CD14-positive monocyte (primary cell): ENCODE results near the gene TOGARAM2. TPM values are rescaled to one million over a fixed set of nuclear protein-coding genes. Genes with fewer than 3 reads are reported as not detected.

ENCODE experiments used
- DNase-seq, 3 donors: peaks; one replicate each; pipeline ENCODE4 v3.0.0-alpha.2; 2011 to 2022
- H2AFZ ChIP-seq: 2 replicates; pipeline ENCODE4 v1.6.0; 2012; ENCODE audit warnings: mild to moderate bottlenecking, low read depth, low read length, inconsistent platforms; ENCODE audit not compliant: insufficient read depth, poor library complexity, severe bottlenecking
- H3K27ac ChIP-seq, 2 donors: 1 replicate in 1 of 2; 2 replicates in 1 of 2; pipeline ENCODE4 v1.5.1; 2012 to 2013; ENCODE audit warnings: low read length in 2 of 2, control low read depth in 1 of 2, inconsistent platforms in 1 of 2, low read depth in 1 of 2, mild to moderate bottlenecking in 1 of 2
- H3K27me3 ChIP-seq, 2 donors: one replicate each; pipeline versions ENCODE4 v1.6.0 to v1.6.1; 2011 to 2013; ENCODE audit warnings: low read length in 2 of 2; ENCODE audit not compliant: control insufficient read depth in 2 of 2, insufficient read depth in 2 of 2
- H3K36me3 ChIP-seq, 2 donors: replicated peaks in 1 of 2; 1 replicate in 1 of 2; 2 replicates in 1 of 2; pipeline versions ENCODE4 v1.5.1 to v1.6.1; 2012 to 2013; ENCODE audit warnings: low read length in 2 of 2, control low read depth in 1 of 2, inconsistent platforms in 1 of 2, mild to moderate bottlenecking in 1 of 2; ENCODE audit not compliant: insufficient read depth in 2 of 2, control insufficient read depth in 1 of 2
- H3K4me1 ChIP-seq, 2 donors: 1 replicate in 1 of 2; 2 replicates in 1 of 2; pipeline versions ENCODE4 v1.5.1 to v1.6.1; 2012 to 2013; ENCODE audit warnings: low read length in 2 of 2, control low read depth in 1 of 2, inconsistent platforms in 1 of 2, mild to moderate bottlenecking in 1 of 2, moderate library complexity in 1 of 2; ENCODE audit not compliant: insufficient read depth in 2 of 2, control insufficient read depth in 1 of 2
- H3K4me2 ChIP-seq: replicated peaks from 2 replicates; pipeline ENCODE3; 2012; ENCODE audit warnings: low read length, moderate library complexity, mild to moderate bottlenecking; ENCODE audit not compliant: poor library complexity, severe bottlenecking; ENCODE audit errors: extremely low read depth
- H3K4me3 ChIP-seq, 3 experiments: fragments of 200-600 bp in 1 of 3; sonication (generic) in 1 of 3; replicated peaks in 1 of 3; 1 replicate in 2 of 3; 2 replicates in 1 of 3; pipeline ENCODE4 v1.5.1; 2011 to 2013; ENCODE audit warnings: low read length in 3 of 3, mild to moderate bottlenecking in 3 of 3, control low read depth in 2 of 3, low read depth in 2 of 3, inconsistent platforms in 1 of 3, moderate library complexity in 1 of 3
- H3K79me2 ChIP-seq: 2 replicates; pipeline ENCODE4 v1.6.0; 2012; ENCODE audit warnings: mild to moderate bottlenecking, control low read depth, inconsistent platforms, low read length, moderate library complexity; ENCODE audit not compliant: insufficient read depth
- H3K9ac ChIP-seq: 2 replicates; pipeline ENCODE4 v1.6.0; 2017; ENCODE audit warnings: low read length, mild to moderate bottlenecking; ENCODE audit not compliant: insufficient read depth, poor library complexity, severe bottlenecking
- H3K9me3 ChIP-seq, 2 donors: replicated peaks in 1 of 2; 1 replicate in 1 of 2; 2 replicates in 1 of 2; pipeline versions ENCODE4 v1.5.1 to v1.6.1; 2012 to 2013; ENCODE audit warnings: low read length in 2 of 2, control low read depth in 1 of 2; ENCODE audit not compliant: control insufficient read depth in 1 of 2, insufficient read depth in 1 of 2
- H4K20me1 ChIP-seq: 2 replicates; pipeline ENCODE4 v1.6.0; 2012; ENCODE audit warnings: mild to moderate bottlenecking, low read length, control low read depth, moderate library complexity; ENCODE audit not compliant: insufficient read depth
- H3K27ac Mint-ChIP-seq, 7 donors: one replicate each; pipeline ENCODE4 v1.8.0; 2020; ENCODE audit warnings: mild to moderate bottlenecking in 7 of 7, mixed read lengths in 7 of 7, moderate library complexity in 6 of 7, inconsistent platforms in 2 of 7
- H3K27me3 Mint-ChIP-seq, 3 donors: one replicate each; pipeline ENCODE4 v1.8.0; 2021 to 2022; ENCODE audit warnings: low read depth in 3 of 3, mild to moderate bottlenecking in 3 of 3, mixed read lengths in 3 of 3, moderate library complexity in 3 of 3, inconsistent platforms in 1 of 3
- H3K36me3 Mint-ChIP-seq, 2 donors: one replicate each; pipeline ENCODE4 v1.8.0; 2020; ENCODE audit warnings: mixed read lengths in 2 of 2, inconsistent platforms in 1 of 2, mild to moderate bottlenecking in 1 of 2
- H3K4me1 Mint-ChIP-seq: one replicate; pipeline ENCODE4 v1.8.0; 2020; ENCODE audit warnings: mild to moderate bottlenecking, mixed read lengths
- H3K4me3 Mint-ChIP-seq, 2 donors: one replicate each; pipeline ENCODE4 v1.8.0; 2020; ENCODE audit warnings: mild to moderate bottlenecking in 2 of 2, mixed read lengths in 2 of 2, moderate library complexity in 1 of 2
- H3K9me3 Mint-ChIP-seq, 7 donors: one replicate each; pipeline ENCODE4 v1.8.0; 2020 to 2022; ENCODE audit warnings: mixed read lengths in 7 of 7, mild to moderate bottlenecking in 6 of 7, moderate library complexity in 6 of 7, inconsistent platforms in 2 of 7
- WGBS: methylation state at CpG from one replicate; pipeline ENCODE4 v1.1.5; 2013; ENCODE audit warnings: missing lambda C conversion rate; ENCODE audit not compliant: insufficient coverage; 5-methylcytosine and 5-hydroxymethylcytosine counted together
- intact Hi-C, 2 donors: fragments of 100-400 bp; cut with micrococcal nuclease; formaldehyde crosslinking; loops; one replicate each; pipeline versions ENCODE4 v1.15.0 to v1.15.1; 2023
- polyA plus RNA-seq, 3 donors: library from polyadenylated mRNA; depleted of rRNA in 1 of 3; unstranded in 2 of 3; stranded (reverse) in 1 of 3; fragments of 300-500 nt in 2 of 3; fragments of >200 nt in 1 of 3; fragmentation: Illumina TruSeq in 2 of 3; gene quantifications; 1 replicate in 2 of 3; 2 replicates in 1 of 3; pipeline ENCODE4 v1.2.3, GENCODE V29; 2012 to 2021
- TF ChIP-seq, protein P1 (sequence below): fragments of 200-600 bp; IDR thresholded peaks from one replicate; pipeline ENCODE4 v1.8.0; 2022; ENCODE audit warnings: antibody characterized with exemption, mild to moderate bottlenecking

TOGARAM2 gene
- polyA plus RNA-seq, 3 donors: 0.23 to 5.5 TPM; not detected in 1

DNA sequence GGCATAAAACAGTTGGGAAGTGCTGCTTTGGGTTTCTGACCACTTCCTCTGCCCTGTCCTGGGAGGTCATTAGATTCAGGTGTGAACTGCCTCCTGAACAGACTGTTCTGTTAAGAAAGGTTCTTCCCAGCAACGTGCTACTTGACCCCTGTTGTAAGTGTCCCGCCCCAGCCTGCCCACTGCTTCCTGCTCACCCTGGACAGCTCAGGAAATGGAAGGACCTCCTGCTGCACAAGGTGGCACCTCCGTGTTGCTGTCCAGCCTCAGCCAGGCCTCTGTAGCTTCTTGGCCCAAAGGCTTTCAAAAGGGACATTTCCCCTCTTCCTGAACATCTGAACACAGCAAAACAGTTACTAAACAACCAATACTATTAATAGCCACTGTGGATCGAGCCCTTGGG is 5.3 kb downstream of the TOGARAM2 start:
- peaks cover 0 to 7% (median 2%) of the 10 kb centered on the region in 3 donors for H3K27me3 Mint-ChIP-seq
- TF ChIP-seq, protein P1, sequence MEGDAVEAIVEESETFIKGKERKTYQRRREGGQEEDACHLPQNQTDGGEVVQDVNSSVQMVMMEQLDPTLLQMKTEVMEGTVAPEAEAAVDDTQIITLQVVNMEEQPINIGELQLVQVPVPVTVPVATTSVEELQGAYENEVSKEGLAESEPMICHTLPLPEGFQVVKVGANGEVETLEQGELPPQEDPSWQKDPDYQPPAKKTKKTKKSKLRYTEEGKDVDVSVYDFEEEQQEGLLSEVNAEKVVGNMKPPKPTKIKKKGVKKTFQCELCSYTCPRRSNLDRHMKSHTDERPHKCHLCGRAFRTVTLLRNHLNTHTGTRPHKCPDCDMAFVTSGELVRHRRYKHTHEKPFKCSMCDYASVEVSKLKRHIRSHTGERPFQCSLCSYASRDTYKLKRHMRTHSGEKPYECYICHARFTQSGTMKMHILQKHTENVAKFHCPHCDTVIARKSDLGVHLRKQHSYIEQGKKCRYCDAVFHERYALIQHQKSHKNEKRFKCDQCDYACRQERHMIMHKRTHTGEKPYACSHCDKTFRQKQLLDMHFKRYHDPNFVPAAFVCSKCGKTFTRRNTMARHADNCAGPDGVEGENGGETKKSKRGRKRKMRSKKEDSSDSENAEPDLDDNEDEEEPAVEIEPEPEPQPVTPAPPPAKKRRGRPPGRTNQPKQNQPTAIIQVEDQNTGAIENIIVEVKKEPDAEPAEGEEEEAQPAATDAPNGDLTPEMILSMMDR: no peak
- Histone ChIP-seq H3K9me3 (no peaks in the 10 kb centered on the region), H3K79me2 (no peaks in the 10 kb centered on the region), H3K9ac (no peak overlapping the region), H3K4me3 (no peak overlapping the region), H3K27ac (no peak overlapping the region), H3K36me3 (no peaks in the 10 kb centered on the region), H3K4me2 (no peak overlapping the region), H3K4me1 (no peaks in the 10 kb centered on the region), H3K27me3 (no peaks in the 10 kb centered on the region), H2AFZ (no peak overlapping the region), H4K20me1 (no peaks in the 10 kb centered on the region)
- H3K4me1 Mint-ChIP-seq: peaks cover 5% of the 10 kb centered on the region
- 31% methylated on average over 3 of the region's 4 CpGs for WGBS
- DNase-seq: no peak
- intact Hi-C loops: loop anchor here in 1 of 2 donors (10.0 kb wide), 1 partner anchor 48 kb away; no protein-coding TSS in a partner anchor
- no peak overlapping the region for H3K27ac Mint-ChIP-seq
- H3K4me3 Mint-ChIP-seq: no peak overlapping the region
- H3K36me3 Mint-ChIP-seq: no peaks in the 10 kb centered on the region
- H3K9me3 Mint-ChIP-seq: peaks cover 0 to 3% (median 0%) of the 10 kb centered on the region in 7 donors

DNA sequence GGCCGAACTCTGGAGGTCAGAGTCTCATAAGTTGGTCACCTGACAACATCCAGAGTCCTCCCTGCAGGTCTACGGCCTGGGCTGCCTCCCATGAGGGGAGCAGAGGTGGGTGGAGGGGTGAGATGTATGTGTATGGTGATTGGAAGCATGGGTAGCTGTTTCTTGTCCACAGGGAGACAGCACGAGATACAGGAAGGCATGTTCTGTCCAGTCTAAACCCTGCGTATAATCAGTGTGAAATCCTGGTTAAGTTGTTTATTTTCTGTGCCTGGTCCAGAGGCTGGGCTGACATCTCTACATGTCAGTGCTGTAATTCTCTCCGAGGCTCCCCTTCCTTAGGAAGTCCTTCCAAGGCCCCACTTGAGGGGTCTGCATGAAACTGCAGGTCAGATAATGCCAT is 8.9 kb downstream of the TOGARAM2 start:
- no peaks in the 10 kb centered on the region for H3K79me2 ChIP-seq
- Mint-ChIP-seq H3K36me3 (no peaks in the 10 kb centered on the region), H3K27me3 (peaks cover 0 to 7% (median 2%) of the 10 kb centered on the region in 3 donors), H3K4me1 (peaks cover 5% of the 10 kb centered on the region), H3K27ac (no peak overlapping the region), H3K9me3 (peaks cover 0 to 4% (median 0%) of the 10 kb centered on the region in 7 donors), H3K4me3 (no peak overlapping the region)
- H3K4me3 ChIP-seq: no peak overlapping the region
- no peaks in the 10 kb centered on the region for H3K36me3 ChIP-seq
- no peaks in the 10 kb centered on the region for H3K4me1 ChIP-seq
- H3K4me2 ChIP-seq: no peak overlapping the region
- TF ChIP-seq, protein P1: no peak
- no peak for DNase-seq
- H4K20me1 ChIP-seq: no peaks in the 10 kb centered on the region
- no peaks in the 10 kb centered on the region for H3K27me3 ChIP-seq
- no peak overlapping the region for H3K27ac ChIP-seq
- H2AFZ ChIP-seq: no peak overlapping the region
- intact Hi-C loops: loop anchor here in 1 of 2 donors (10.0 kb wide), 1 partner anchor 45 kb away; no protein-coding TSS in a partner anchor
- H3K9ac ChIP-seq: no peak overlapping the region
- WGBS: 93% methylated on average over 3 of the region's 5 CpGs
- H3K9me3 ChIP-seq: no peaks in the 10 kb centered on the region
